Measurements from ENCODE around the gene HNRNPF.

DNA sequence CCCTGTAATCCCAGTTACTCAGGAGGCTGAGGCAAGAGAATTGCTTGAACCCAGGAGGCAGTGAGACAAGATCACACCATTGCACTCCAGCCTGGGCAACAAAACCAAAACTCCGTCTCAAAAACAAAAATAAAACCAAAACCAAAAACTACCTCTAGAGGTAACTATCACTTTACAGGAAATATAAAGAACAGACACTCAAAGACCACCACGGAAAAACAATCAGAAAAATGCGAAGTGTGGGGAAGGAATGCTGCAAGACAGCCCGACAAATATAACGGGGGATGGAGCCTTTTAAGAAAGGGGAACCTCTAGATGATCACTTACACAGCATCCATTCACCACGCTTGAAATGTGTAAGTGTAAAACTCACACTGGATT is 4.3 kb downstream of the HNRNPF start:
- no peak for TF ChIP-seq POLR2A (IDR thresholded peaks at IDR 0.05; ENCODE audit: control extremely low read depth in 1 of 2, low read depth in 2 of 2, low read length in 2 of 2)
- TF ChIP-seq EZH2 (IDR thresholded peaks at IDR 0.05; ENCODE audit: low read depth, low read length, severe bottlenecking), result no peak

Data from H1 (cell line).